Measurements from ENCODE around the gene ARMH3. TPM values are rescaled to one million over a fixed set of nuclear protein-coding genes. Genes with fewer than 3 reads are reported as not detected.

Gene ARMH3
- total RNA-seq, 4 donors from 2014 or later, result 12.9 to 19.3 (median 16.2) TPM

- DNase-seq (ENCODE audit: extremely low spot score), result no peak
- WGBS, result 40% methylated on average over 1 of the region's 3 CpGs
- Histone ChIP-seq H3K9me3 (no peaks in the 10 kb centered on the region), H3K27ac (replicated peaks in 1 of 4) (no peak overlapping the region), H3K4me1 (peaks cover 17 to 36% (median 19%) of the 10 kb centered on the region in 4 donors), H3K27me3 (peaks cover 0 to 9% (median 0%) of the 10 kb centered on the region in 4 donors), H3K36me3 (peaks cover 14 to 49% (median 32%) of the 10 kb centered on the region in 4 donors), H3K4me3 (no peak overlapping the region)
- intact Hi-C loops (cut with DNase I), result no loop called here
- no peak for TF ChIP-seq EP300 (IDR thresholded peaks at IDR 0.05)
- no peak for TF ChIP-seq CTCF (IDR thresholded peaks at IDR 0.05)
- no peak for TF ChIP-seq POLR2A (IDR thresholded peaks at IDR 0.05; ENCODE audit: low read depth)
- TF ChIP-seq POLR2AphosphoS5 (IDR thresholded peaks at IDR 0.05), result no peak
Observed at GRCh38 chr10:101848894-101849351, 207.1 kb downstream of the ARMH3 start.

GRCh38 chr10:101848408-101848807, 207.6 kb downstream of the ARMH3 start:
- peaks cover 14 to 49% (median 32%) of the 10 kb centered on the region in 4 donors for H3K36me3 ChIP-seq
- no peak for TF ChIP-seq POLR2AphosphoS5 (IDR thresholded peaks at IDR 0.05)
- TF ChIP-seq EP300 (IDR thresholded peaks at IDR 0.05), result no peak
- TF ChIP-seq CTCF (IDR thresholded peaks at IDR 0.05), result no peak
- no peak for TF ChIP-seq POLR2A (IDR thresholded peaks at IDR 0.05; ENCODE audit: low read depth)
- H3K9me3 ChIP-seq, result no peaks in the 10 kb centered on the region
- H3K27ac ChIP-seq (replicated peaks in 1 of 4), result no peak overlapping the region
- no peak for DNase-seq (ENCODE audit: extremely low spot score)
- intact Hi-C loops (cut with DNase I), result no loop called here
- no peak overlapping the region for H3K4me3 ChIP-seq
- 64% methylated on average over 4 of the region's 4 CpGs for whole genome bisulfite sequencing
- H3K4me1 ChIP-seq, result peaks cover 22 to 36% (median 24%) of the 10 kb centered on the region in 4 donors
- H3K27me3 ChIP-seq, result peaks cover 0 to 9% (median 0%) of the 10 kb centered on the region in 4 donors

- peaks cover 29 to 35% (median 30%) of the 10 kb centered on the region in 4 donors for H3K4me1 ChIP-seq
- H3K27me3 ChIP-seq, result peaks cover 0 to 9% (median 0%) of the 10 kb centered on the region in 4 donors
- no peak for DNase-seq (ENCODE audit: extremely low spot score)
- H3K9me3 ChIP-seq, result no peaks in the 10 kb centered on the region
- no peak overlapping the region for H3K27ac ChIP-seq (replicated peaks in 1 of 4)
- 93% methylated on average over 3 of the region's 3 CpGs for WGBS
- H3K4me3 ChIP-seq, result no peak overlapping the region
- intact Hi-C loops (cut with DNase I), result no loop called here
- TF ChIP-seq CTCF (IDR thresholded peaks at IDR 0.05) (no peak), POLR2AphosphoS5 (IDR thresholded peaks at IDR 0.05) (no peak), POLR2A (IDR thresholded peaks at IDR 0.05; ENCODE audit: low read depth) (no peak), EP300 (IDR thresholded peaks at IDR 0.05) (no peak)
- H3K36me3 ChIP-seq, result peaks cover 14 to 49% (median 32%) of the 10 kb centered on the region in 4 donors
Observed at GRCh38 chr10:101845893-101846292, 210.1 kb downstream of the ARMH3 start.

- WGBS, result 51% methylated on average over 24 of the region's 60 CpGs
- Histone ChIP-seq H3K36me3 (peaks cover 14 to 35% (median 26%) of the 10 kb centered on the region in 4 donors), H3K27ac (replicated peaks in 1 of 4) (no peak within 1 kb of the TSS), H3K4me1 (peaks cover 34 to 47% (median 42%) of the 10 kb centered on the region in 4 donors), H3K4me3 (peak within 1 kb of the TSS; percentile 6 to 39 (median 30)), H3K9me3 (no peaks in the 10 kb centered on the region), H3K27me3 (peaks cover 0 to 9% (median 0%) of the 10 kb centered on the region in 4 donors)
- peak; percentile 32 to 49 (median 33) for TF ChIP-seq CTCF (IDR thresholded peaks at IDR 0.05)
- no peak for TF ChIP-seq EP300 (IDR thresholded peaks at IDR 0.05)
- intact Hi-C loops (cut with DNase I), result no loop called here
- no peak for DNase-seq (ENCODE audit: extremely low spot score)
Observed at GRCh38 chr10:101843032-101844021, 212.6 kb downstream of the ARMH3 start, which contains the start of gene KCNIP2. Gene KCNIP2 (minus strand): TSS chr10:101843800. CDS start chr10:101843568, 232 bp downstream.

Measured in esophagus muscularis mucosa (tissue), 4 donors.